GM21737 (cell line): Measurements from ENCODE around the gene BANP.
"Not testable (repeated sequence)": the region's sequence is repeated elsewhere in the genome, so short reads cannot be mapped to it uniquely, and the experiment has no call there.

ENCODE experiments used
- ATAC-seq: cut with Tn5 transposase; IDR thresholded peaks from one replicate; pipeline ENCODE4 v1.9.1; 2021; ENCODE audit warnings: mild to moderate bottlenecking, moderate library complexity; ENCODE audit not compliant: unreplicated experiment

Gene BANP

GRCh38 chr16:87926246-87927194, 24.7 kb upstream of the BANP start:
- no peak for ATAC-seq

GRCh38 chr16:87927195-87927562, 24.1 kb upstream of the BANP start:
- ATAC-seq, result no peak

GRCh38 chr16:87929986-87930385, 21.2 kb upstream of the BANP start:
- ATAC-seq, result no peak

- ATAC-seq, result no peak
These were observed 20.8 kb upstream of the BANP start for GRCh38 chr16:87930456-87930855.

- no peak for ATAC-seq
These were observed 19.7 kb upstream of the BANP start for GRCh38 chr16:87931504-87931903.

GRCh38 chr16:87932475-87933139, 18.6 kb upstream of the BANP start:
- not testable (repeated sequence) for ATAC-seq

GRCh38 chr16:87933140-87933495, 18.1 kb upstream of the BANP start:
- no peak for ATAC-seq

GRCh38 chr16:87934752-87935425, 16.3 kb upstream of the BANP start:
- ATAC-seq, result not testable (repeated sequence)

- ATAC-seq, result not testable (repeated sequence)
These were observed 15.2 kb upstream of the BANP start for GRCh38 chr16:87936016-87936374.

GRCh38 chr16:87936375-87937230, 14.6 kb upstream of the BANP start, which contains the start of gene CA5A:
CA5A (minus strand) TSS chr16:87936529; CDS start chr16:87936450, 79 bp downstream.
- ATAC-seq, result no peak

GRCh38 chr16:87937231-87937542, 14.0 kb upstream of the BANP start:
- ATAC-seq, result not testable (repeated sequence)

GRCh38 chr16:87938412-87938949, 12.8 kb upstream of the BANP start:
- no peak for ATAC-seq

GRCh38 chr16:87939562-87940423, 11.4 kb upstream of the BANP start:
- no peak for ATAC-seq

GRCh38 chr16:87942680-87943079, 8.6 kb upstream of the BANP start:
- ATAC-seq, result no peak

- no peak for ATAC-seq
These were observed 5.7 kb upstream of the BANP start for GRCh38 chr16:87945351-87946042.

- no peak for ATAC-seq
These were observed 4.5 kb upstream of the BANP start for GRCh38 chr16:87946596-87947347.

- ATAC-seq, result no peak
These were observed 3.7 kb upstream of the BANP start for GRCh38 chr16:87947356-87948118.

- ATAC-seq, result no peak
These were observed 3.1 kb upstream of the BANP start for GRCh38 chr16:87948119-87948545.
